GM21717 (cell line): ENCODE results near the gene SEZ6.

Source experiments
- ATAC-seq: cut with Tn5 transposase; IDR thresholded peaks from one replicate; pipeline ENCODE4 v1.9.1; 2021; ENCODE audit warnings: mild to moderate bottlenecking, moderate library complexity; ENCODE audit not compliant: unreplicated experiment

SEZ6 gene

GRCh38 chr17:28977659-28978355 is 28.0 kb downstream of the SEZ6 start:
- ATAC-seq, result no peak

DNA sequence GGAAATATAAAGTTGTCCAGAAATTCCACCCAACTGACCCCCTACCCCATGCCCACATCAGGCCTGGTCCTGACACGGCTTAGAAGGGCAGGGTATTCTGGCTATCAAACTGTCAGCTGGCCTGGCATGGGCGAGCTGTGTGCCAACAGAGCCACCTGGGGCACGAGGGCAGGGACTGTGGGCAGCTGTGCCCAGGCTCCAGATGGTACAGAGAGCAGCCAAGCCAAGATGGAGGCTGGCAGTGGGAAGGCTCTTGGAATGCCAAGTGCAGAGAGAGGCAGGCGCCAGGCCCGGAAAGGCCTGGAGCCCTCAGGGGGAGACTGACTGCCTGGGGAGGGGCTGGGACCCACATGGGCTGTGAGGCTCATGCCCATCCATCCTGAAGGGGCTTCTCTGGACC is 30.2 kb downstream of the SEZ6 start:
- ATAC-seq, result no peak

DNA sequence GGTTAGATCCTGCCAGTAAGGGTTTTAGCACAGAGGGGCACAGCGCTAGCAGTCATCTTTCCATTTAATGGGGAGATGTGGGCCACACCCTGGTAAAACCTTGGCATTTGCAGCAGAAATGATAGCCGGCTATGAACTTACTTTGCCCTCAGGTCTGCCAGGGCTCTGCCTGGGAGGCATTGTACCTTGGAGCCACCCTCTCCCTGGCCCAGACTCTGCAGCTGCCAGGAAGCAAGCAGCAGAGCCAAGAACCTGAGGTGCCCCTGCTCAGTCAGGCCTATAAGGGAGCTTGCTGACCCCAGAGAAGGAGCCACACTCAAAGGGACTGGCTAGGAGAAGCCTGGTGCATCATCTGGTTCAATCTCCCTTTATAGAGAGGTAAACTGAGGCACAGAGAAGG is 30.8 kb downstream of the SEZ6 start:
- ATAC-seq, result no peak

GRCh38 chr17:28974451-28974850 is 31.4 kb downstream of the SEZ6 start:
- no peak for ATAC-seq

GRCh38 chr17:28973425-28973824 is 32.4 kb downstream of the SEZ6 start:
- ATAC-seq, result no peak

DNA sequence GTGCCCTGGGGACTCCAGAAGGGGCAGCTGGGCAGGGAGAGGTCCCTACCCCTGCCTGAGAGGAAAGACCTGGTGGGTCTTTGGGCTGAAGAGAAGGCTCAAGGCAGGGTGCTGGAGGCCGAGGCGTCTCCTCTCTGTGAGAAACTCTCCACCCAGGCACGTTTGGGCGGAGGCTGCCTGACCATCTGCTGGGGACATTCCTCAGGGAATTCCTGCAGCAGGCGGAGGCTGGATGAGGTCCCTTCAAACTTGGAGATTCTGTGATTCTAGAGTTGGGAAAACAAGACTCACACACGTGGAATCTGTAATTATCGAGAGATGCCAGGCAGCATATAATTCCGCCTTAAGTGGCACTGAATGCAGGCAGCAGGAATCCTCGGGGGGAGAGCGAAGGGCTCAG is 33.4 kb downstream of the SEZ6 start:
- no peak for ATAC-seq

DNA sequence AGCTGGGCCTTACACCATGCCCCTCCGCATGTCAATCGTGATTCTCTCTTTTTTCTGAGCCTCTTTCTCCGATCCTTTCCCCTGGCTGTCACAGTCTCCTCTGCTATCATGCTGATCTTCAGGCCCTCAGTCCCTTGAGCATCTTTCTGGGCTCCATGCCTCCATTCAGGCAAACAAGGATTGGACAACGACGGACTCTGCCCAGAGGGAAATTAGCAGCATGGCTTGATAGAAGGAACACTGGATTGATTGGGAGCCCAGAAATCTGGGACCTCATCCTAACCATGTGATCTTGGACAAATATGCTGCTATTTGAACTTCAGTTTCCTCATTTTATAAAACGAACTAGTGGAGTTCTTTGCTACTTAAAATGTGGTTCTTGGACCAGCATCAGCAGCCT is 35.0 kb downstream of the SEZ6 start:
- no peak for ATAC-seq

DNA sequence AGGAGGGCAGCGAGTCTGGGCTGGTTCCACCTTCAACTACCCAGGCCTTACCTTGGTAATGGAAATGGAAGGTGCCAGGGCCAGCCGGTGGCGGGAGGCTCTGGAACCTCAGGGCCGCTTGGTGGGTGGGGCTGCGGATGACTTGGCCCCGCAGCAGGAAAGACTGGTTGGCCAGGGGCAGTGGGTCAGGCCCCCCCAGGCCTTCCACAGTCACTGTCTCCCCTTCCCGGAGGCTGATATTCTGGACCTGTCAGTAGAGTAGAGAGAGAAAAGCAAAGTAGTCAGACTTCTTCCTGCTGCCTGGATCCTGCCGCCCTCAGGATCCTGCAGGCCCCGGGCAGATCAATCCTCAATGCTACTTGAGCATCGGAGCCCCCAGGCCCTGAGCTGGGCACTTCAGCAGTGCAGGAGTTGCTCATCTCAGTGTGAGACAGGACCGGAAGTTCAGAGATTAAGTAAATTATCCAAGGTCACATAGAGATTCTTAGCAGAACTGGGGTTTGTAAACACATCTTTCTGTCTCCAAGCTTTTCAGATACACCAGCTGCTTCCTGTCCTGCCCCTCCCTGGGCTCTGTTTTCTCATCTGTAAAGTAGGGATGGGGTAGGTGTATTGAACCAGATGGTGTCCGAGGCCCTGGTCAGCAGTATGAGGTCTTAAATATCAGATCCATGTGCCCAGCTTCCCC is 36.0 kb downstream of the SEZ6 start:
- no peak for ATAC-seq

- no peak for ATAC-seq
Observed at GRCh38 chr17:28968914-28969295, 36.9 kb downstream of the SEZ6 start.

- ATAC-seq, result no peak
Observed at GRCh38 chr17:28968231-28968913, 37.5 kb downstream of the SEZ6 start.

GRCh38 chr17:28967221-28968135 is 38.4 kb downstream of the SEZ6 start:
- ATAC-seq, result no peak

DNA sequence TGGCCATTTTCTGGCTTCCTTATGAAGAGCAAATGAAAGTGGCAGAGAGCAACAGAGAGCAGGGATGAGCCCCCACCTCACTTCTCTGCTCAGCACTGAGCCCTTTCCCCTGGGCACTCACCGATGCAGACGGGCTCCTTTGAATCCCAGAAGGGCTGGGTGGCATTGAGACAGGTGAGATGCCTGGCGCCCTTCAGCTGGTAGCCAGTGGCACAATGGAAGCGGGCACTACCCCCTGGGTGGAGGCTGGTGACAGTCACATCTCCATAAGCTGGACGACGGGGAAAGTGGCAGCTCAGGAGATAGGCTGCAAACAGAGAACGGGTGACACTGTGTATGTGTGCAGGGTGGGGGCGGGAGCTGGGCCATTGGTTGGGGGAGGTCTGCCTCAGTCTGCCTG is 42.0 kb downstream of the SEZ6 start:
- ATAC-seq, result no peak

GRCh38 chr17:28963055-28963611 is 42.7 kb downstream of the SEZ6 start:
- no peak for ATAC-seq

GRCh38 chr17:28961391-28961790 is 44.4 kb downstream of the SEZ6 start:
- no peak for ATAC-seq

DNA sequence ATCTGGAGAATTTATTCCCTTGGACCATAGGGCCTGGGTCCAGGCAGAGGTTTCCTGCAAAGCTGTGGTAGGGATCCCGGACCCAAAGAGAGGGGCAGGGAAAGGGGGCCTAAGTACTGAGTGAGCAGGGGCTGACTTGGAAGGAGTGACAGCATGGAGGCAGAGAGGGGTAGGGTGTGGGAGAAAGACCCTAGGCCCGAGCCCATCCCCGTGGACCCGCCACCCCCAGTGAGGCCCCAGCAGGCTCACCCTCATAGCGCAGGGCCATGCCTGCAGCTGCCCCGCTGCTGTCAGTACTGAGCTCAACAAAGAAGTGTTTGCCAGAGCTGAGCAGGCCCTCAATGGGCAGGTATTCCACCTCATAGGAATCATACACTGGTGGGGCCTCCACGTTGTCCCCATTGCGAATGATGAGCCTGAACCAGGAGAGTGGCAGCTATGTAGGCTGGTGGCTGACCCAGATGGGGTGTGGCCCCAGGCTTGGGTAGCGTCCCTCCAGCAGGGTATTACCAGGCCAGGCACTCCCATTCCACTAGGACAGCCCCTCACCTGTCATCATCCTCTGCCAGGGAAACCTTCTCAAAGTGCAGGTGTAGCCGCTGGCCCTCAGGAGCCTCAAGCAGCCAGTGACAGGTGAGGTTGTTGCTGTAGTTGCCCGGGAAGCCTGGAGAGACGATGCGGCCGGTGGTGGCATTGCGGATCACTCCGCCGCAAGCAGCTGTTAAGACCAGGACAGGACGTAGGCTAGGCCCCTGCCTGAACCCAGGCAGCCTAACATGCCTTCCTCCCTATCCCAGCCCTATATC is 45.4 kb downstream of the SEZ6 start:
- ATAC-seq, result no peak

- no peak for ATAC-seq
Observed at GRCh38 chr17:28959471-28959871, 46.4 kb downstream of the SEZ6 start.

DNA sequence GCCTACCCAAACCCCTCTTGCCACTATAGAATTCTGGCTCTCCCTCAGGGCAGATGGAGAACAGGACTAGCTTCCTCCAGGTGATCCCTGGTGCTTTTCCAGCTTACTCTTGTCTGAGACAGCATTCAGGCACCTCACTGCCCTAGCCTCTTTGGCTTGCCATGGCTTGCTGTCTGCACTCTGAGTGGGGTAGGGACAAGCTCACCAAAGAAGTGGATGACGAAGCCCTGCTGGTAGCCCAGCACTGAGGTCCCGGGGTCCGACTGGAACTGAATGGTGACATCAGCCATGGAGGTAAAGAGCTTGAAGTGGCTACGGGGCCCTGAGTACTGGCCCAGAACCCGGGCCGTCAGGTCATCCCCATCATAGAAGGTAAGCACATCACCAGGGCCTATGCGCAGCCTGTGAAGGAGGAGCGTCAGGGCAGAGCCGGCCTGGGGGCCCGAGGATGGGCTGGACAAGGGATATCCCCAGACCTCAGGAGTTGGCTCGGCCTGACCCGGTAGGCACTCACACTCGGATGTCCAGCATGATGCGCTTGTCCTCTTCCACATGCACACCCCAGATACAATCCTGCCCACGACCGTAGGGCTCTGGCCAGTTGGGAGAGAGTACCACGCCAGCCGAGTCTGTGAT is 46.9 kb downstream of the SEZ6 start:
- ATAC-seq, result no peak

DNA sequence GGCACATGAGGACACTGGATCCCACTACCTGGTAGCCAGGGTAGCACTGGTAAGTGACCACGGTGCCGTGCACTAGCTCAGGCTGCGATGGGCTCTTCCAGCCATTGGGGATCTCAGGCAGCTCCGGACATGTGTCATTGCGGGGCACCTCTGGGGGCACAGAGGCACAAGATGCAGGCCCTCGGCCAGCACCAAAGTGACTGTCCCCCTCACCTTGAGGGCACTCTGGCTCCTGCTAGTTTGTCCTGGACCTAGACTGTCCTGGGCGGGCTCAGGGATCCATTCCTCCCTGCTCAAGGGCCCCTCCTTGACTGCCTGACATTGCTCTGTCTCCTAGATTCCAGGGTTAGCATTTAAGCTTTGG is 47.9 kb downstream of the SEZ6 start:
- no peak for ATAC-seq

GRCh38 chr17:28957277-28957991 is 48.4 kb downstream of the SEZ6 start:
- ATAC-seq, result no peak
